Liver (tissue), 9 donors: Measurements from ENCODE around the gene GPD1. TPM values are rescaled to one million over a fixed set of nuclear protein-coding genes. Genes with fewer than 3 reads are reported as not detected.

Experiments
- DNase-seq: peaks from one replicate; pipeline ENCODE4 v3.0.0-alpha.2; 2017; ENCODE audit warnings: low spot score
- H3K27ac ChIP-seq, 2 donors: one replicate each; pipeline ENCODE4 v1.7.0; 2013; ENCODE audit warnings: inconsistent platforms in 2 of 2, low read length in 2 of 2, control low read depth in 1 of 2, low read depth in 1 of 2, mild to moderate bottlenecking in 1 of 2
- H3K27me3 ChIP-seq, 4 donors: one replicate each; pipeline versions ENCODE4 v1.6.1 to v1.7.0; 2013; ENCODE audit warnings: low read length in 3 of 4, inconsistent platforms in 1 of 4, mild to moderate bottlenecking in 1 of 4, moderate library complexity in 1 of 4; ENCODE audit not compliant: control insufficient read depth in 4 of 4, insufficient read depth in 4 of 4
- H3K36me3 ChIP-seq, 4 donors: one replicate each; pipeline versions ENCODE4 v1.6.1 to v1.7.0; 2013; ENCODE audit warnings: low read length in 3 of 4, mild to moderate bottlenecking in 3 of 4, low read depth in 1 of 4, moderate library complexity in 1 of 4; ENCODE audit not compliant: control insufficient read depth in 4 of 4, insufficient read depth in 3 of 4
- H3K4me1 ChIP-seq, 4 donors: one replicate each; pipeline versions ENCODE4 v1.6.1 to v1.7.0; 2013; ENCODE audit warnings: low read length in 3 of 4, mild to moderate bottlenecking in 3 of 4, moderate library complexity in 1 of 4; ENCODE audit not compliant: control insufficient read depth in 4 of 4, insufficient read depth in 4 of 4
- H3K4me3 ChIP-seq, 3 donors: one replicate each; pipeline versions ENCODE4 v1.6.1 to v1.7.0; 2013; ENCODE audit warnings: low read length in 3 of 3, control low read depth in 1 of 3, low read depth in 1 of 3, mild to moderate bottlenecking in 1 of 3
- H3K9ac ChIP-seq, 2 donors: one replicate each; pipeline ENCODE4 v1.7.0; 2013; ENCODE audit warnings: low read length in 2 of 2, mild to moderate bottlenecking in 2 of 2, moderate library complexity in 2 of 2, control low read depth in 1 of 2, low read depth in 1 of 2
- H3K9me3 ChIP-seq, 4 donors: one replicate each; pipeline versions ENCODE4 v1.6.1 to v1.7.0; 2013; ENCODE audit warnings: low read length in 3 of 4; ENCODE audit not compliant: control insufficient read depth in 4 of 4
- EGR1 ChIP-seq, 2 donors: IDR thresholded peaks; 2 replicates each; pipeline ENCODE4 v1.6.1; 2016 to 2018; ENCODE audit warnings: antibody characterized with exemption in 2 of 2, low read depth in 2 of 2
- FOXA1 ChIP-seq: IDR thresholded peaks from 2 replicates; pipeline ENCODE4 v1.6.1; 2016; ENCODE audit warnings: antibody characterized with exemption
- FOXA2 ChIP-seq: IDR thresholded peaks from 2 replicates; pipeline ENCODE4 v1.6.1; 2016; ENCODE audit warnings: antibody characterized with exemption
- GABPA ChIP-seq, 2 donors: IDR thresholded peaks in 1 of 2; conservative IDR thresholded peaks in 1 of 2; 2 replicates each; pipeline ENCODE4 v1.6.1; 2016; ENCODE audit warnings: antibody characterized with exemption in 2 of 2, mild to moderate bottlenecking in 1 of 2, moderate library complexity in 1 of 2
- HNF4A ChIP-seq, 2 donors: conservative IDR thresholded peaks; 2 replicates each; pipeline ENCODE4 v1.6.1; 2016; ENCODE audit warnings: antibody characterized with exemption in 2 of 2, mild to moderate bottlenecking in 2 of 2
- HNF4G ChIP-seq: IDR thresholded peaks from 2 replicates; pipeline ENCODE4 v1.6.1; 2016; ENCODE audit warnings: antibody characterized with exemption
- JUND ChIP-seq, 2 donors: IDR thresholded peaks; 2 replicates each; pipeline ENCODE4 v1.6.1; 2016; ENCODE audit warnings: antibody characterized with exemption in 2 of 2
- NR2F2 ChIP-seq: IDR thresholded peaks from 2 replicates; pipeline ENCODE4 v1.6.1; 2016; ENCODE audit warnings: antibody characterized with exemption
- RAD21 ChIP-seq, 2 donors: IDR thresholded peaks; 2 replicates each; pipeline ENCODE4 v1.6.1; 2016; ENCODE audit warnings: antibody characterized with exemption in 2 of 2, mild to moderate bottlenecking in 2 of 2
- RXRA ChIP-seq, 2 donors: IDR thresholded peaks; 2 replicates each; pipeline ENCODE4 v1.6.1; 2017 to 2018; ENCODE audit warnings: antibody characterized with exemption in 2 of 2, mild to moderate bottlenecking in 1 of 2
- SP1 ChIP-seq: IDR thresholded peaks from 2 replicates; pipeline ENCODE4 v1.6.1; 2018; ENCODE audit warnings: antibody characterized with exemption, mild to moderate bottlenecking
- TAF1 ChIP-seq: conservative IDR thresholded peaks from 2 replicates; pipeline ENCODE4 v1.6.1; 2016; ENCODE audit warnings: antibody characterized with exemption, mild to moderate bottlenecking
- YY1 ChIP-seq: IDR thresholded peaks from 2 replicates; pipeline ENCODE4 v1.6.1; 2016; ENCODE audit warnings: antibody characterized with exemption, mild to moderate bottlenecking
- WGBS: extraction: QIAGEN DNeasy Blood & Tissue Kit; methylation state at CpG from one replicate; pipeline ENCODE4 v1.1.7; 2013; 5-methylcytosine and 5-hydroxymethylcytosine counted together
- polyA plus RNA-seq, 2 donors: library from polyadenylated mRNA; stranded (reverse) in 1 of 2; unstranded in 1 of 2; fragments of 200-250 nt in 1 of 2; fragments of >200 nt in 1 of 2; fragmentation: Nextera tagmentation in 1 of 2; extraction: Ambion mirVana in 1 of 2; gene quantifications; one replicate each; pipeline versions ENCODE4 v1.2.1 to v1.2.3, GENCODE V29; 2013 to 2015
- total RNA-seq, 2 donors: library from RNA; depleted of rRNA; stranded (reverse); fragments of >200 nt; gene quantifications; one replicate each; pipeline ENCODE4 v1.2.3, GENCODE V29; 2014
- TF ChIP-seq, protein P1 (sequence below): IDR thresholded peaks from 2 replicates; pipeline ENCODE4 v1.6.1; 2016; ENCODE audit warnings: antibody characterized with exemption
- TF ChIP-seq, protein P2 (sequence below): IDR thresholded peaks from 2 replicates; pipeline ENCODE4 v1.6.1; 2016; ENCODE audit warnings: antibody characterized with exemption, mild to moderate bottlenecking
- TF ChIP-seq, protein P3 (sequence below): IDR thresholded peaks from 2 replicates; pipeline ENCODE4 v1.6.1; 2016; ENCODE audit warnings: antibody characterized with exemption
- TF ChIP-seq, protein P4 (sequence below): fragments of 150-350 bp; IDR thresholded peaks from 2 replicates; pipeline ENCODE4 v1.5.1; 2017; ENCODE audit warnings: improper control_type of control experiment, low read depth, low read length; ENCODE audit not compliant: missing input control
- TF ChIP-seq, protein P5 (sequence below): IDR thresholded peaks from 2 replicates; pipeline ENCODE4 v1.6.1; 2016; ENCODE audit warnings: antibody characterized with exemption
- donor health status: healthy.
- donor health status: healthy.
- donor health status: healthy.
- donor health status: healthy.
- donor health status: healthy.

GPD1 gene
- total and polyA plus RNA-seq, 4 donors = 12.0 to 323 (median 85.6) TPM

DNA sequence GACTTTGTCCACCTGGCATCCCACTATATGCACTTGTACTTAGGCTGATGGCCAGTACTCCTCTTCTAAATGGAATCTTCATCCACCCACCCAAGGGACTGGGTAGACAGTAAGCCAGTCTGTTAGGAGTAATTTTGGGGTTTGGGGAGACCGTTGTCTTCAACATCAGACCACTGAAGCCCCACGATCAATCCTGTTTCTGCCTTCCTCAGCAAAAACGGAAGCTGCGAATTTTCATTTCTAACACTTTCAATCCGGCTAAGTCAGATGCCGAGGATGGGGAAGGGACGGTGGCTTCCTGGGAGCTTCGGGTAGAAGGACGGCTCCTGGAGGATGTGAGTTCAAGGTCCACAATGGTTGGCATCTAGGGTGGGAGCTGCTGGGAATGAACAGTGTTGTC is 16.7 kb upstream of the GPD1 start:
- Histone ChIP-seq H3K27me3 (no peaks in the 10 kb centered on the region), H3K36me3 (peaks cover 11 to 38% (median 29%) of the 10 kb centered on the region in 4 donors), H3K9ac (no peak overlapping the region), H3K4me1 (peaks cover 0 to 24% (median 9%) of the 10 kb centered on the region in 4 donors), H3K4me3 (no peak overlapping the region), H3K27ac (no peak overlapping the region), H3K9me3 (no peaks in the 10 kb centered on the region)
- WGBS = 86% methylated on average over 9 of the region's 9 CpGs
- TF ChIP-seq FOXA2 = no peak
- no peak for TF ChIP-seq HNF4G
- TF ChIP-seq, protein P1, sequence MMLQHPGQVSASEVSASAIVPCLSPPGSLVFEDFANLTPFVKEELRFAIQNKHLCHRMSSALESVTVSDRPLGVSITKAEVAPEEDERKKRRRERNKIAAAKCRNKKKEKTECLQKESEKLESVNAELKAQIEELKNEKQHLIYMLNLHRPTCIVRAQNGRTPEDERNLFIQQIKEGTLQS = no peak
- no peak for TF ChIP-seq YY1
- TF ChIP-seq JUND (IDR thresholded peaks at IDR 0.05) = no peak
- no peak for TF ChIP-seq EGR1 (IDR thresholded peaks at IDR 0.05; ENCODE audit: low read depth in 2 of 2)
- TF ChIP-seq, protein P2, sequence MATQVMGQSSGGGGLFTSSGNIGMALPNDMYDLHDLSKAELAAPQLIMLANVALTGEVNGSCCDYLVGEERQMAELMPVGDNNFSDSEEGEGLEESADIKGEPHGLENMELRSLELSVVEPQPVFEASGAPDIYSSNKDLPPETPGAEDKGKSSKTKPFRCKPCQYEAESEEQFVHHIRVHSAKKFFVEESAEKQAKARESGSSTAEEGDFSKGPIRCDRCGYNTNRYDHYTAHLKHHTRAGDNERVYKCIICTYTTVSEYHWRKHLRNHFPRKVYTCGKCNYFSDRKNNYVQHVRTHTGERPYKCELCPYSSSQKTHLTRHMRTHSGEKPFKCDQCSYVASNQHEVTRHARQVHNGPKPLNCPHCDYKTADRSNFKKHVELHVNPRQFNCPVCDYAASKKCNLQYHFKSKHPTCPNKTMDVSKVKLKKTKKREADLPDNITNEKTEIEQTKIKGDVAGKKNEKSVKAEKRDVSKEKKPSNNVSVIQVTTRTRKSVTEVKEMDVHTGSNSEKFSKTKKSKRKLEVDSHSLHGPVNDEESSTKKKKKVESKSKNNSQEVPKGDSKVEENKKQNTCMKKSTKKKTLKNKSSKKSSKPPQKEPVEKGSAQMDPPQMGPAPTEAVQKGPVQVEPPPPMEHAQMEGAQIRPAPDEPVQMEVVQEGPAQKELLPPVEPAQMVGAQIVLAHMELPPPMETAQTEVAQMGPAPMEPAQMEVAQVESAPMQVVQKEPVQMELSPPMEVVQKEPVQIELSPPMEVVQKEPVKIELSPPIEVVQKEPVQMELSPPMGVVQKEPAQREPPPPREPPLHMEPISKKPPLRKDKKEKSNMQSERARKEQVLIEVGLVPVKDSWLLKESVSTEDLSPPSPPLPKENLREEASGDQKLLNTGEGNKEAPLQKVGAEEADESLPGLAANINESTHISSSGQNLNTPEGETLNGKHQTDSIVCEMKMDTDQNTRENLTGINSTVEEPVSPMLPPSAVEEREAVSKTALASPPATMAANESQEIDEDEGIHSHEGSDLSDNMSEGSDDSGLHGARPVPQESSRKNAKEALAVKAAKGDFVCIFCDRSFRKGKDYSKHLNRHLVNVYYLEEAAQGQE = no peak
- DNase-seq = no peak

GRCh38 chr12:50087995-50088394 is 15.8 kb upstream of the GPD1 start:
- TF ChIP-seq GABPA (IDR thresholded peaks at IDR 0.05 in 1 of 2, conservative IDR thresholded peaks at IDR 0.05 in 1 of 2) (no peak), SP1 (no peak), EGR1 (IDR thresholded peaks at IDR 0.05; ENCODE audit: low read depth in 2 of 2) (no peak), FOXA2 (no peak), RAD21 (IDR thresholded peaks at IDR 0.05) (no peak), TAF1 (no peak), FOXA1 (no peak), HNF4G (no peak), NR2F2 (no peak), YY1 (no peak), HNF4A (conservative IDR thresholded peaks at IDR 0.05) (no peak), JUND (IDR thresholded peaks at IDR 0.05) (no peak), RXRA (IDR thresholded peaks at IDR 0.05) (no peak)
- TF ChIP-seq, protein P1 = no peak
- TF ChIP-seq, protein P2 = no peak
- TF ChIP-seq, protein P3, sequence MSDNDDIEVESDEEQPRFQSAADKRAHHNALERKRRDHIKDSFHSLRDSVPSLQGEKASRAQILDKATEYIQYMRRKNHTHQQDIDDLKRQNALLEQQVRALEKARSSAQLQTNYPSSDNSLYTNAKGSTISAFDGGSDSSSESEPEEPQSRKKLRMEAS = no peak
- TF ChIP-seq, protein P4, sequence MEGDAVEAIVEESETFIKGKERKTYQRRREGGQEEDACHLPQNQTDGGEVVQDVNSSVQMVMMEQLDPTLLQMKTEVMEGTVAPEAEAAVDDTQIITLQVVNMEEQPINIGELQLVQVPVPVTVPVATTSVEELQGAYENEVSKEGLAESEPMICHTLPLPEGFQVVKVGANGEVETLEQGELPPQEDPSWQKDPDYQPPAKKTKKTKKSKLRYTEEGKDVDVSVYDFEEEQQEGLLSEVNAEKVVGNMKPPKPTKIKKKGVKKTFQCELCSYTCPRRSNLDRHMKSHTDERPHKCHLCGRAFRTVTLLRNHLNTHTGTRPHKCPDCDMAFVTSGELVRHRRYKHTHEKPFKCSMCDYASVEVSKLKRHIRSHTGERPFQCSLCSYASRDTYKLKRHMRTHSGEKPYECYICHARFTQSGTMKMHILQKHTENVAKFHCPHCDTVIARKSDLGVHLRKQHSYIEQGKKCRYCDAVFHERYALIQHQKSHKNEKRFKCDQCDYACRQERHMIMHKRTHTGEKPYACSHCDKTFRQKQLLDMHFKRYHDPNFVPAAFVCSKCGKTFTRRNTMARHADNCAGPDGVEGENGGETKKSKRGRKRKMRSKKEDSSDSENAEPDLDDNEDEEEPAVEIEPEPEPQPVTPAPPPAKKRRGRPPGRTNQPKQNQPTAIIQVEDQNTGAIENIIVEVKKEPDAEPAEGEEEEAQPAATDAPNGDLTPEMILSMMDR = no peak
- TF ChIP-seq, protein P5, sequence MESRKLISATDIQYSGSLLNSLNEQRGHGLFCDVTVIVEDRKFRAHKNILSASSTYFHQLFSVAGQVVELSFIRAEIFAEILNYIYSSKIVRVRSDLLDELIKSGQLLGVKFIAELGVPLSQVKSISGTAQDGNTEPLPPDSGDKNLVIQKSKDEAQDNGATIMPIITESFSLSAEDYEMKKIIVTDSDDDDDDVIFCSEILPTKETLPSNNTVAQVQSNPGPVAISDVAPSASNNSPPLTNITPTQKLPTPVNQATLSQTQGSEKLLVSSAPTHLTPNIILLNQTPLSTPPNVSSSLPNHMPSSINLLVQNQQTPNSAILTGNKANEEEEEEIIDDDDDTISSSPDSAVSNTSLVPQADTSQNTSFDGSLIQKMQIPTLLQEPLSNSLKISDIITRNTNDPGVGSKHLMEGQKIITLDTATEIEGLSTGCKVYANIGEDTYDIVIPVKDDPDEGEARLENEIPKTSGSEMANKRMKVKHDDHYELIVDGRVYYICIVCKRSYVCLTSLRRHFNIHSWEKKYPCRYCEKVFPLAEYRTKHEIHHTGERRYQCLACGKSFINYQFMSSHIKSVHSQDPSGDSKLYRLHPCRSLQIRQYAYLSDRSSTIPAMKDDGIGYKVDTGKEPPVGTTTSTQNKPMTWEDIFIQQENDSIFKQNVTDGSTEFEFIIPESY = no peak
- no peak overlapping the region for H3K9ac ChIP-seq
- peaks cover 0 to 20% (median 9%) of the 10 kb centered on the region in 4 donors for H3K4me1 ChIP-seq
- H3K9me3 ChIP-seq = no peaks in the 10 kb centered on the region
- H3K27ac ChIP-seq = no peak overlapping the region
- H3K27me3 ChIP-seq = no peaks in the 10 kb centered on the region
- no peak overlapping the region for H3K4me3 ChIP-seq
- no peak for DNase-seq
- peaks cover 11 to 38% (median 33%) of the 10 kb centered on the region in 4 donors for H3K36me3 ChIP-seq
- 83% methylated on average over 3 of the region's 3 CpGs for WGBS
